T-helper 1 cell treated with Interleukin-12 subunit alpha and Interleukin-12 subunit beta and Interleukin-4 antibody, amounts not matched to agents 30 ng/mL and 1 ng/mL, for 36 hours (primary cell): ENCODE measurements around the gene CCHCR1. TPM values are rescaled to one million over a fixed set of nuclear protein-coding genes. Genes with fewer than 3 reads are reported as not detected.
"Not testable (repeated sequence)": the region's sequence is repeated elsewhere in the genome, so short reads cannot be mapped to it uniquely, and the experiment has no call there.

ENCODE experiments used
- intact Hi-C: fragments of 100-400 bp; cut with micrococcal nuclease; formaldehyde crosslinking; loops from one replicate; pipeline ENCODE4 v1.15.1; 2024
- total RNA-seq: library from RNA; stranded (reverse); gene quantifications from 2 replicates; pipeline ENCODE4 v1.2.3, GENCODE V29; 2022

The CCHCR1 gene
- total RNA-seq, 1 donor from 2014 or later, result 42.4 TPM

GRCh38 chr6:31183859-31184258 lies 26.3 kb upstream of the CCHCR1 start:
- intact Hi-C loops, result not testable (repeated sequence)

DNA sequence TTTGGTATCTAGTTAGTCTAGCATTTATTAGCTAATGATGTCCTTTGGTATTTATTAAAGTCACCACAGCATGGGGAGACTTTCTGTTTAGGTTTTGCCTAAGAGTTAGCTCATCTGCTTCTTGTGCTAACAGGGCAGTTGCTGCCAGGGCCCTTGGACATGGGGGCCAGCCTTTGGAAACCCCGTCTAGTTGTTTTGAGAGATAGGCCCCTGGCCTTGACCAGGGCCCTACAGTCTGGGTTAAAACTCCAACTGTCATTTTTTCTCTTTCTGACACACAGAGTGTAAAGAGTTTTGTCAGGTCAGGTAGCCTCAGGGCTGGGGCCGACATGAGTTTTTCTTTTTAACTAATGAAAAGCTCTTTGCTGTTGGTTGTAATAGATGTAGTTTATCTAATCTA lies 25.7 kb upstream of the CCHCR1 start:
- intact Hi-C loops, result not testable (repeated sequence)

DNA sequence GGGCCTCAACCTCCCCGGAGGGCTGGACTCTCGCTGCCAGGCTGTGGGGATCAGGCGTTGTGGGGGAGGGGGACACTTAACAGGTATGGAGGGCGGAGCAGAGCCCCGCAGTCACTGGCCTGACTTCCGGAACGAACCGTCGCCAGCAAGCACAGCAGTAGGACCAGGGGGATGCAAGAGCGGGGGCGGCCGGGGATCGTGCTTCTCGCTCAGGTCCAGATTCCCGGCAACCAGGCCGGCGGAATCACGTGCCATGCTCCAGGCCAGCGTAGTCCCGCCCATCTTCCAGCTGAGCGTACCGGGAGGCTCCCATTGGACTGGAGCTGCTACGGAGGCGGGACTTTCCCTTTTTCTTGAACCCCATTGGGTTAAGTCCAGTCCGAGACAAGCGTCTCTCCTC lies 22.9 kb upstream of the CCHCR1 start:
- intact Hi-C loops, result no loop called here

- intact Hi-C loops, result no loop called here
These were observed 22.3 kb upstream of the CCHCR1 start for GRCh38 chr6:31179896-31180295.

DNA sequence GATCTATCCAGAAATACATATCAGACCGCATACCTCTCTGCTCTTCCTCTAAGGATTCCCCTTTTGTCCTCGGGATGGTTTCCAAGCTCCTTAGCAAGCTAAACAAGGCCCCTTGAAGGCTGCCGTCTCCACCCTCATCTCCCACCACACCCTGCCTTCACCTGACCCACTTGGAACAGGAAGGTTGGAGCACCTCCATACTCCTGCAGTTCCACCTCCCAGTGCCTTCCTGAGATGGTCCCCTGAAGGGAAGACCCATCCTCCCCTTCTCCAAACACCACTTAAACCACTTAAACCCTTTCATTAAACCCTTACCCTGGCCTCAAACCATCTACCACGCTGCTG lies 21.4 kb upstream of the CCHCR1 start:
- intact Hi-C loops, result no loop called here

- intact Hi-C loops, result no loop called here
These were observed 20.8 kb upstream of the CCHCR1 start for GRCh38 chr6:31178143-31179041.

DNA sequence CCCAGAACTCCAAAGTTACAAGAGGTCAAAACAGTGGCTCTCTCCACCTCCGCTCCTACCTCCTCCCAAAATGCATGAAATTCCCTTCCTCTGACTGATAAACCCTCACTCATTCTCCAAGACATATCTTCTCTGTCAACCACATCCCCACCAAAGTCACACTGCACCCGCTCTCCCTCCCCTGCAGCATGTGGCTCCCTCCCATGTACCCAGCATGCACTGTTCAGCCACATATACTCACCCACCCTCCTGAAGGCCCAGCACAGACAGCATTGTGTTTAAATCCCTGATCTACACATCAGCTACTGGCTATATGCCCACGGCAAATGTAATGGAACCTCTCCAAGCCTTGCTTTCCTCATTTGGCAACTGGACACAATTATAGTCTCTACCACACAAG lies 18.4 kb upstream of the CCHCR1 start:
- intact Hi-C loops, result no loop called here

DNA sequence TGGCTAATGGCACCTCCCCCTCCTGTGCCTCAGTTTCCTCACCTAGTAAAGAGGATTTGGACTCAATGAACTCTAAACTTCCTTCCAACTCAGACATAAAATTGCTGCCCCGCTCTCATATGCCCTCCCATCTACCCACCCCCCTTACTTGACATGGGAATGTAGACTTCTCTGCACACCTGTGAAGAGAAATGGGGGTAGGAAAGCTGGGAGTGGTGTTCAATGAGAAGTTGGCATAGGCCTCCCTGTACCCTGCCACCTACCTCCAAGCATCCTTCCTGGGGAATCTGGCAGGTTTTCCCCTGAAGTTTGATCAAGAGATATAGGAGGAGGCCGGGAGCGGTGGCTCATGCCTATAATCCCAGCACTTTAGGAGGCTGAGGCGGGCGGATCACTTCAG lies 16.8 kb upstream of the CCHCR1 start:
- intact Hi-C loops, result no loop called here

DNA sequence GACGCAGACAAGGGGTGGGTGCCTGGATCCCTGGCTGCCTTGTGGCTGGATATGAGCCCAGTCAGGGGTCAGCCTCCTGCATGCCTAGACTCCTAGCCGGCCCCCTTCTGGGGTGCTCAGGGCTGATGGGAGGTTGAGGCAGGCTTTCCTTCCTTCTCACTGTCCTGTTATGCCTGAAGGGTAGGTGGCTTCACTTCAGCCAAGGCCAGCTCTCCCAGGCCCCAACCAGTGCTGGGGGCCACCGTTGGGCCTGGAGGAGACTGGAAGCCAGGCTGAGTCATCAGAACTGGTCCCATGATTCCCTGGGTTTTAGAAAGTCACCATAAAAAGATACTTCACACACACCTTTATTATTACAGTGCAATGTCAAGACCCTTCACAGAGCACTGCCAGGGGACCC lies 15.8 kb upstream of the CCHCR1 start:
- intact Hi-C loops, result no loop called here

DNA sequence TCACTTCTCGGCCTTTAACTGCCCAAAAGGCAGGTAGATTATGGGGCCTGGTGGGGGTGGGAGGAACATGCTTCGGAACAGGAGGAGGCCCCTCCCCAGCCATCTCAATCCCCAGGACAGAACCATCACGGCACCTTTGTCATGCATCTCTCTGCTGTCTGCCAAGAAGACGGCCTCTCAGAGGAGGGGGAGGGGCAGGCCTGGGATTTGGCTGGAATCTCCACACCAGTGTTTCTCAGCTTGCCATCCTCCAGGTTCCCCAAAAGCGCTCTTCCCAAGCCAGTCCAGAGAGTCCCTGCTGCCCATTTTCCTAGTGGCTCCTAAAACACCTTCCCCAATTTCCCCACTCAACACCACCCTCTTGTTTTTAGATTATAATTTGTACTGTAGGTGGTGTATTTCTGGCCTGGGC lies 15.4 kb upstream of the CCHCR1 start:
- intact Hi-C loops, result no loop called here

- intact Hi-C loops, result no loop called here
These were observed 14.6 kb upstream of the CCHCR1 start for GRCh38 chr6:31171931-31172905.

DNA sequence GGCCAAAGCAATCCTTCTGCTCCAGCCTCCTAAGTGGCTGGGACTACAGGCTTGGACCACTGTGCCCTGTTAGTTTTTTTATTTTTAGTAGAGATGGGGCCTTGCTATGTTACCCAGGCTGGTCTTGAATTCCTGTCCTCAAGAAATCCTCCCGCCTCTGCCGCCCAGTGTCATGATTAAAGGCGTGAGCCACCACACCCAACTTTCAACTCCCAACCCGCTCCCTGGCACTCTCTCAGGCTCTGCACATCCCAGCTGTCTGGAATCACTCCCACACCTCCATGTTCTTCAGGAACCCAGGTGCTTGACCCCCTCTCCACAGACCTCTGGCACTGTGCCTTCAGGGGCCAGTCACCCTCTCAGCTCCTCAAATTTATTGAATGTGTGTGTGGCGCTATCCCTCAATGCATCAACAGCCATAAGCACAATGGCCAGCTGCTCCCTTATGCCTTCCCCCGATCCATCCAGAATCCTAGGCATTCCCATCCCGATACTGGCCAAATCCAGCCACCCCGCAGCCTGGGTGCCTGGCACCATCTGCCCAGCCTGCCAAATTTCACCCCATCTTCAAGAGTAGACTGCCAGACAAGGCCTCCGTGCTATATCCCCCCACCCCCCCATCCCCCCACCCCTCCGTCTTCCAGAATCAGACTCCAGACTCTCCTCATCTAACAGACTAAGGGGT lies 13.5 kb upstream of the CCHCR1 start:
- intact Hi-C loops, result no loop called here

GRCh38 chr6:31170600-31170881 lies 12.9 kb upstream of the CCHCR1 start, which contains the start of gene POU5F1:
TSS of gene POU5F1 (minus strand) at chr6:31170682. CDS start at chr6:31170620, 62 bp downstream.
- intact Hi-C loops, result no loop called here

- intact Hi-C loops, result not testable (repeated sequence)
These were observed 12.4 kb upstream of the CCHCR1 start for GRCh38 chr6:31169858-31170599.

DNA sequence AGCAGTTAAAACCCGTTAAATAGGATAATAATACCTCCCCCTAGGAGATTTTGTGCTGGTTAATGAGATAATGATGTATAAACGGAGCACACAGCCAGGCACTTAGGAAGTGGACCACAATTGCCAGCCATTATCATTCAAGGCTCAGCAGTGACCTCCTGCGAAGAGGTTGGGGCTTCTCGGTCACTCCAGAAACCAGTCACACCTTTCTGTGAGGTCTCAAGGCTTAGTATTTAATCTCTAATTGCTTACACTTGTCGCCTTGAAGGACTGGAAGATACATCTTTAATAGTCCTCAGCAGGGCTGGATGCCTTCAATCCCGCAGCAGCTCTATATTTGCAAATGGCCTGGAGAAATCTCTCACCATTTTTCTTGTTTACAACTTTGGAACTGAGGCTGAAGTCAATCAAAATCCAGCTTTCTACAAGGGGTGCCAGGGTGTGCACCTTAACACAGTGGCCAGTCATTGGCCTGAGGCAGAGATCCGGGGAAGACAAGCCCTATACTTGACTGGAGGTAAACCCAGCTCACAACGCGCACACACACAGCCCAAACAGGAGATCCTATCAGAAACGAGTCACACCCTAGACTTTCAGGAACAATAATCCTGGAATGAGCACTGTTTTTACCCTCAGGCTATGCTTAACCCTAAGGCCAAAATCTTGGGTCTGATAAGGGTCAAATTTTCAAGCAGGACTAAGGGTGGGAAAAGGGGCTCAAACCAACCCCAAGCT lies 11.7 kb upstream of the CCHCR1 start:
- intact Hi-C loops, result no loop called here

DNA sequence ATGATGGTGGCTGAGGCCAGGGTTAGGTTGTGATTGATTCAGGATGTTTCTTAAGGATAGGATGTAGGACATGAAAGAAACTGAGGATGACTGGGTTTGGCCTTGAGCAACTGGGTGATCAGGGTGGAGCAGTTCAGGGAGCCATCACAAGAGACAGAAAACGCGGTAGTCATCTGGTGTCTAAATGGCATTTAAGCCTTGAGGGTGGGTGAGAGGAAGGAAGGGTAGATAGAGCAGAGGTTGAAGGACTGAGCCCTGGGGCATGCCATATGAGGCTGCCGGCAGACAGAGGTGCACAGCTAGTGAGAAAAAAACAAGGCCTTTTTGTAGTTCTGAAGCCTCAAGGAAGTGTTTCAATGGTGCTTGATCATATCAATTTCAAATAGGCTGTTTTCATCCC lies 11.0 kb upstream of the CCHCR1 start:
- intact Hi-C loops, result no loop called here

- intact Hi-C loops, result no loop called here
These were observed 8.4 kb upstream of the CCHCR1 start for GRCh38 chr6:31165986-31166385.

DNA sequence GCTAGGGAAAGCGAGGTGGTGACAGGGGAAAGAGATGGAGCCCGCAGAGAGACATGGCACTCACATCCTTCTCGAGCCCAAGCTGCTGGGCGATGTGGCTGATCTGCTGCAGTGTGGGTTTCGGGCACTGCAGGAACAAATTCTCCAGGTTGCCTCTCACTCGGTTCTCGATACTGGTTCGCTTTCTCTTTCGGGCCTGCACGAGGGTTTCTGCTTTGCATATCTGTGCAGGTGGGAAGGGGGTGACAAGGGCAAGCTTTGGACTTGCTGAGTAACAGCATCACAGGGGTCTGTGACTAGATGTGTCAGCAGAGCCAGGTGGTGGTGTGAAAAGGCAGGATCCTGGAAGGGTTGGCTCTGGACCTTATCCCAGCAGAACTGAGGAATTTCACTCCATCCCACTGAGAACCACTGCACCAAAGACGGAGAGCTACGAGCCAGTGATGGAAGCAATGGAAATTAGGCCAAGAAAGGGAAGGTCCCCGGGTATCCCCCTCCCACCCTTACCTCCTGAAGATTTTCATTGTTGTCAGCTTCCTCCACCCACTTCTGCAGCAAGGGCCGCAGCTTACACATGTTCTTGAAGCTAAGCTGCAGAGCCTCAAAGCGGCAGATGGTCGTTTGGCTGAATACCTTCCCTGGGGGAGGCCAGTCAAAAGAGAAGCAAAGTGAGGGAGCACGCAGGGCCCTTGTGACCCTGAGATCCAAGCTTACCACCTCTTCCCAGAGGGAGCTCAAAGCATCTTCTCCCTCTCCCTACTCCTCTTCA lies 7.6 kb upstream of the CCHCR1 start:
- intact Hi-C loops, result not testable (repeated sequence)

DNA sequence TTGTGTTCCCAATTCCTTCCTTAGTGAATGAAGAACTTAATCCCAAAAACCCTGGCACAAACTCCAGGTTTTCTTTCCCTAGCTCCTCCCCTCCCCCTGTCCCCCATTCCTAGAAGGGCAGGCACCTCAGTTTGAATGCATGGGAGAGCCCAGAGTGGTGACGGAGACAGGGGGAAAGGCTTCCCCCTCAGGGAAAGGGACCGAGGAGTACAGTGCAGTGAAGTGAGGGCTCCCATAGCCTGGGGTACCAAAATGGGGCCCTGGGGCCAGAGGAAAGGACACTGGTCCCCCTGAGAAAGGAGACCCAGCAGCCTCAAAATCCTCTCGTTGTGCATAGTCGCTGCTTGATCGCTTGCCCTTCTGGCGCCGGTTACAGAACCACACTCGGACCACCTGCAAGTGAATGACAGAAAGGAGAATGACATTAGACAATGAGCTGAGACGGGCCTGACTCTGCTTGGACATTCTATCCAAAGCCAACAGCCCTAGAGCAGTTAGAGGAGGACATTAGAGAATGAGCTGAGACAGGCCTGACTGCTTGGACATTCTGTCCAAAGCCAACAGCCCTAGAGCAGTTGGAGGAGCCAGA lies 7.0 kb upstream of the CCHCR1 start:
- intact Hi-C loops, result not testable (repeated sequence)
